C4-2B (cell line): ENCODE data around the gene SLIT3.

ENCODE experiments used
- H3K27ac ChIP-seq: fragments of 450-650 bp; 2 replicates; pipeline ENCODE4 v1.5.1; 2017
- CTCF ChIP-seq: fragments of 450-650 bp; conservative IDR thresholded peaks from 2 replicates; pipeline ENCODE4 v1.5.1; 2017; ENCODE audit warnings: mild to moderate bottlenecking
- ZFX ChIP-seq: fragments of 450-650 bp; IDR thresholded peaks from 2 replicates; pipeline ENCODE4 v1.6.1; 2017

Gene SLIT3

GRCh38 chr5:168990679-168991078 lies 310.3 kb downstream of the SLIT3 start:
- TF ChIP-seq ZFX = no peak
- no peak overlapping the region for H3K27ac ChIP-seq

GRCh38 chr5:168989731-168990505 lies 311.0 kb downstream of the SLIT3 start:
- TF ChIP-seq CTCF (no peak), ZFX (no peak)
- no peak overlapping the region for H3K27ac ChIP-seq

- no peak for TF ChIP-seq CTCF
- no peak for TF ChIP-seq ZFX
- H3K27ac ChIP-seq = no peak overlapping the region
Observed at GRCh38 chr5:168988699-168989098, 312.2 kb downstream of the SLIT3 start.

GRCh38 chr5:168987543-168988300 lies 313.2 kb downstream of the SLIT3 start:
- TF ChIP-seq CTCF = peak; percentile 95
- no peak for TF ChIP-seq ZFX
- no peak overlapping the region for H3K27ac ChIP-seq

GRCh38 chr5:168985454-168985853 lies 315.5 kb downstream of the SLIT3 start:
- H3K27ac ChIP-seq = no peak overlapping the region

GRCh38 chr5:168984135-168984675 lies 316.7 kb downstream of the SLIT3 start:
- H3K27ac ChIP-seq = no peak overlapping the region
- TF ChIP-seq ZFX (no peak), CTCF (no peak)

More at GRCh38 chr5:168985454-168985853, 315.5 kb downstream of the SLIT3 start:
- TF ChIP-seq ZFX = no peak
- no peak for TF ChIP-seq CTCF

- no peak overlapping the region for H3K27ac ChIP-seq
- TF ChIP-seq CTCF (no peak), ZFX (no peak)
Observed at GRCh38 chr5:168979135-168979534, 321.8 kb downstream of the SLIT3 start.
